Measurements from ENCODE around the gene MKRN2OS. TPM values are rescaled to one million over a fixed set of nuclear protein-coding genes. Genes with fewer than 3 reads are reported as not detected.
A peak's percentile ranks its signal among the peaks of the same experiment; 100 is the strongest.
"Not testable (repeated sequence)": the region's sequence is repeated elsewhere in the genome, so short reads cannot be mapped to it uniquely, and the experiment has no call there.

Gene MKRN2OS
- total and polyA plus RNA-seq, 8 donors: 1.5 to 3.9 (median 2.4) TPM

- intact Hi-C loops (cut with DNase I): no loop called here
- FAIRE-seq (no peak), DNase-seq (no peak), ATAC-seq (no peak)
- no peak overlapping the region for H3K27ac ChIP-seq
- no peak overlapping the region for H3K4me3 ChIP-seq
- no peaks in the 10 kb centered on the region for H3K36me3 ChIP-seq
- WGBS, 2 donors: 59 to 61% methylated on average over 7 of the region's 7 CpGs
- H3K9me3 ChIP-seq: no peaks in the 10 kb centered on the region
- peaks cover 0 to 5% (median 0%) of the 10 kb centered on the region in 3 donors for H3K4me1 ChIP-seq
- TF ChIP-seq CTCF (IDR thresholded peaks at IDR 0.05): no peak
- peaks cover 0 to 4% (median 1%) of the 10 kb centered on the region in 4 donors for H3K27me3 ChIP-seq
Observed at GRCh38 chr3:12549971-12550760, 4.9 kb upstream of the MKRN2OS start.

GRCh38 chr3:12544652-12545472, 437 bp downstream of the MKRN2OS start:
- intact Hi-C loops (cut with DNase I): no loop called here
- TF ChIP-seq CTCF (IDR thresholded peaks at IDR 0.05): no peak
- DNase-seq: no peak
- no peaks in the 10 kb centered on the region for H3K27me3 ChIP-seq
- H3K4me1 ChIP-seq: peaks cover 0 to 5% (median 0%) of the 10 kb centered on the region in 3 donors
- H3K36me3 ChIP-seq: no peaks in the 10 kb centered on the region
- no peak for FAIRE-seq
- WGBS, 2 donors: 27 to 29% methylated on average over 11 of the region's 11 CpGs
- H3K27ac ChIP-seq: peak overlapping the region; percentile 44 to 69 (median 56)
- ATAC-seq: peak; percentile 23 to 40 (median 28)
- peak overlapping the region; percentile 19 to 57 (median 36) for H3K4me3 ChIP-seq
- H3K9me3 ChIP-seq: no peaks in the 10 kb centered on the region

- DNase-seq; FAIRE-seq; H3K9me3 ChIP-seq; H3K36me3 ChIP-seq; intact Hi-C loops (cut with DNase I); H3K4me1 ChIP-seq; H3K27ac ChIP-seq; ATAC-seq; H3K27me3 ChIP-seq; H3K4me3 ChIP-seq: not testable (repeated sequence)
- WGBS, 2 donors: 89% methylated on average over 12 of the region's 12 CpGs
Observed at GRCh38 chr3:12543497-12543896, 1.8 kb downstream of the MKRN2OS start.

- TF ChIP-seq CTCF (IDR thresholded peaks at IDR 0.05): no peak
- intact Hi-C loops (cut with DNase I): no loop called here
- Histone ChIP-seq H3K4me3 (no peak overlapping the region), H3K36me3 (no peaks in the 10 kb centered on the region), H3K27ac (no peak overlapping the region), H3K27me3 (no peaks in the 10 kb centered on the region), H3K9me3 (no peaks in the 10 kb centered on the region), H3K4me1 (peaks cover 0 to 5% (median 0%) of the 10 kb centered on the region in 3 donors)
- no peak for ATAC-seq
- WGBS, 2 donors: 66 to 71% methylated on average over 8 of the region's 8 CpGs
- DNase-seq: no peak
- no peak for FAIRE-seq
Observed at GRCh38 chr3:12541625-12542024, 3.7 kb downstream of the MKRN2OS start.

- FAIRE-seq: no peak
- H3K9me3 ChIP-seq: no peaks in the 10 kb centered on the region
- H3K27me3 ChIP-seq: no peaks in the 10 kb centered on the region
- peaks cover 0 to 14% (median 3%) of the 10 kb centered on the region in 3 donors for H3K36me3 ChIP-seq
- intact Hi-C loops (cut with DNase I): no loop called here
- 80 to 84% methylated on average over 6 of the region's 6 CpGs for whole genome bisulfite sequencing, 2 donors
- TF ChIP-seq CTCF (IDR thresholded peaks at IDR 0.05): no peak
- no peaks in the 10 kb centered on the region for H3K4me1 ChIP-seq
- DNase-seq: no peak
- H3K27ac ChIP-seq: no peak overlapping the region
- H3K4me3 ChIP-seq: no peak overlapping the region
- no peak for ATAC-seq
Observed at GRCh38 chr3:12536423-12536822, 8.9 kb downstream of the MKRN2OS start.

All from pancreas (tissue), 10 donors.